ENCODE measurements around the gene CETN1. TPM values are rescaled to one million over a fixed set of nuclear protein-coding genes. Genes with fewer than 3 reads are reported as not detected.

CETN1 gene
- polyA plus RNA-seq, 3 donors, result not detected

DNA sequence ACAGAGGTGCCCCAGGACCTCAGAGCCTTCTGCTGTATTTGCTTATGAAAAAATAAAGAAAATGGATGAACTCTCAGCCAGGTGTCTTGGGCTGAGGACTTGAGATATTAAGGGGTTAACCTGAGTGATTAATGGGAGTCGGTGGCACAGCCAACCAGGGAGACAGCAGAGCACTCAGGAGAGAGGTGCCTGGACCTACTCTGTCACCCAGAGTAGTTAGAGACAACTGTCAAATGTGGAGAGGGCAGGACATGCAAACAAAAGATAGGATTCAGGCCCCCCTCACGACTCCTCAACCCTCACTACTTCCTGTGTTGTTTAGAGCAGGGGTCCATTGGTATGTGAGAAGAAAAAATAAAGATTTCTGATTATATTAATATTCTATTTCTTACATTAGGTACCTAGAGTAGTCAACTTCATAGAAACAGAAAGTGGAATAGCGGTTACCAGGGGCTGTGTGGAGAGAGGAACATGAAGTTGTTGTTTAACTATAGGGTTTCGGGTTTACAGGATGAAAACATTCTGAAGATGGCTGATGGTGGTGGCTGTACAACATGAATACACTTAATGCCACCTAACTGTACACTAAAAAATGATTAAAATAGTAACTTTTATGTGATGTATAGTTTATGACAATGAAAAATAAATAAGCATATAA, 28.6 kb upstream of the CETN1 start:
- H3K36me3 ChIP-seq (replicated peaks in 1 of 2; ENCODE audit: control insufficient read depth in 1 of 2, insufficient read depth in 2 of 2, low read length in 2 of 2), result no peaks in the 10 kb centered on the region
- H3K9me3 ChIP-seq (replicated peaks in 1 of 2; ENCODE audit: control insufficient read depth in 1 of 2, insufficient read depth in 1 of 2, low read length in 2 of 2), result no peaks in the 10 kb centered on the region
- DNase-seq, result no peak
- no peak overlapping the region for H3K4me3 Mint-ChIP-seq
- peaks cover 0 to 10% (median 4%) of the 10 kb centered on the region in 7 donors for H3K9me3 Mint-ChIP-seq
- H3K4me3 ChIP-seq (replicated peaks in 1 of 3; ENCODE audit: low read depth in 2 of 3, low read length in 3 of 3), result no peak overlapping the region
- H3K4me1 Mint-ChIP-seq, result no peaks in the 10 kb centered on the region
- H3K4me1 ChIP-seq (ENCODE audit: control insufficient read depth in 1 of 2, insufficient read depth in 2 of 2, low read length in 2 of 2), result no peaks in the 10 kb centered on the region
- no peaks in the 10 kb centered on the region for H3K36me3 Mint-ChIP-seq
- H3K27me3 Mint-ChIP-seq (ENCODE audit: low read depth in 3 of 3), result peaks cover 0 to 5% (median 2%) of the 10 kb centered on the region in 3 donors
- WGBS (ENCODE audit: insufficient coverage), result 100% methylated on average over 1 of the region's 4 CpGs
- no peak overlapping the region for H3K27ac Mint-ChIP-seq
- H3K9ac ChIP-seq (ENCODE audit: insufficient read depth, low read length, poor library complexity, severe bottlenecking), result no peak overlapping the region
- H2AFZ ChIP-seq (ENCODE audit: insufficient read depth, low read depth, low read length, poor library complexity, severe bottlenecking), result no peak overlapping the region
- TF ChIP-seq, protein P1, sequence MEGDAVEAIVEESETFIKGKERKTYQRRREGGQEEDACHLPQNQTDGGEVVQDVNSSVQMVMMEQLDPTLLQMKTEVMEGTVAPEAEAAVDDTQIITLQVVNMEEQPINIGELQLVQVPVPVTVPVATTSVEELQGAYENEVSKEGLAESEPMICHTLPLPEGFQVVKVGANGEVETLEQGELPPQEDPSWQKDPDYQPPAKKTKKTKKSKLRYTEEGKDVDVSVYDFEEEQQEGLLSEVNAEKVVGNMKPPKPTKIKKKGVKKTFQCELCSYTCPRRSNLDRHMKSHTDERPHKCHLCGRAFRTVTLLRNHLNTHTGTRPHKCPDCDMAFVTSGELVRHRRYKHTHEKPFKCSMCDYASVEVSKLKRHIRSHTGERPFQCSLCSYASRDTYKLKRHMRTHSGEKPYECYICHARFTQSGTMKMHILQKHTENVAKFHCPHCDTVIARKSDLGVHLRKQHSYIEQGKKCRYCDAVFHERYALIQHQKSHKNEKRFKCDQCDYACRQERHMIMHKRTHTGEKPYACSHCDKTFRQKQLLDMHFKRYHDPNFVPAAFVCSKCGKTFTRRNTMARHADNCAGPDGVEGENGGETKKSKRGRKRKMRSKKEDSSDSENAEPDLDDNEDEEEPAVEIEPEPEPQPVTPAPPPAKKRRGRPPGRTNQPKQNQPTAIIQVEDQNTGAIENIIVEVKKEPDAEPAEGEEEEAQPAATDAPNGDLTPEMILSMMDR (IDR thresholded peaks at IDR 0.05), result no peak
- H3K4me2 ChIP-seq (replicated peaks; ENCODE audit: extremely low read depth, low read length, poor library complexity, severe bottlenecking), result no peak overlapping the region
- intact Hi-C loops (cut with micrococcal nuclease), result no loop called here
- H3K27me3 ChIP-seq (ENCODE audit: control insufficient read depth in 2 of 2, insufficient read depth in 2 of 2, low read length in 2 of 2), result no peaks in the 10 kb centered on the region
- no peaks in the 10 kb centered on the region for H4K20me1 ChIP-seq (ENCODE audit: insufficient read depth, low read length)
- H3K27ac ChIP-seq (ENCODE audit: low read depth in 1 of 2, low read length in 2 of 2), result no peak overlapping the region
- H3K79me2 ChIP-seq (ENCODE audit: insufficient read depth, low read length), result no peaks in the 10 kb centered on the region

- Mint-ChIP-seq H3K27ac (no peak overlapping the region), H3K27me3 (ENCODE audit: low read depth in 3 of 3) (peaks cover 2 to 3% (median 2%) of the 10 kb centered on the region in 3 donors), H3K36me3 (no peaks in the 10 kb centered on the region), H3K4me1 (no peaks in the 10 kb centered on the region), H3K4me3 (no peak overlapping the region), H3K9me3 (peaks cover 0 to 2% (median 0%) of the 10 kb centered on the region in 7 donors)
- no peaks in the 10 kb centered on the region for H3K4me1 ChIP-seq (ENCODE audit: control insufficient read depth in 1 of 2, insufficient read depth in 2 of 2, low read length in 2 of 2)
- no peak overlapping the region for H3K4me3 ChIP-seq (replicated peaks in 1 of 3; ENCODE audit: low read depth in 2 of 3, low read length in 3 of 3)
- H3K27me3 ChIP-seq (ENCODE audit: control insufficient read depth in 2 of 2, insufficient read depth in 2 of 2, low read length in 2 of 2), result no peaks in the 10 kb centered on the region
- TF ChIP-seq, protein P1 (IDR thresholded peaks at IDR 0.05), result no peak
- H2AFZ ChIP-seq (ENCODE audit: insufficient read depth, low read depth, low read length, poor library complexity, severe bottlenecking), result no peak overlapping the region
- no peak overlapping the region for H3K9ac ChIP-seq (ENCODE audit: insufficient read depth, low read length, poor library complexity, severe bottlenecking)
- 94% methylated on average over 2 of the region's 13 CpGs for WGBS (ENCODE audit: insufficient coverage)
- intact Hi-C loops (cut with micrococcal nuclease), result no loop called here
- H3K9me3 ChIP-seq (replicated peaks in 1 of 2; ENCODE audit: control insufficient read depth in 1 of 2, insufficient read depth in 1 of 2, low read length in 2 of 2), result no peaks in the 10 kb centered on the region
- H3K4me2 ChIP-seq (replicated peaks; ENCODE audit: extremely low read depth, low read length, poor library complexity, severe bottlenecking), result no peak overlapping the region
- H4K20me1 ChIP-seq (ENCODE audit: insufficient read depth, low read length), result no peaks in the 10 kb centered on the region
- H3K27ac ChIP-seq (ENCODE audit: low read depth in 1 of 2, low read length in 2 of 2), result no peak overlapping the region
- no peaks in the 10 kb centered on the region for H3K36me3 ChIP-seq (replicated peaks in 1 of 2; ENCODE audit: control insufficient read depth in 1 of 2, insufficient read depth in 2 of 2, low read length in 2 of 2)
- no peaks in the 10 kb centered on the region for H3K79me2 ChIP-seq (ENCODE audit: insufficient read depth, low read length)
- no peak for DNase-seq
Measured at GRCh38 chr18:555705-556457, 24.3 kb upstream of the CETN1 start.
